ENCODE data around the gene HCAR3.

HCAR3 gene

GRCh38 chr12:122668268-122668667 lies 48.3 kb downstream of the HCAR3 start:
- no peak overlapping the region for H3K4me3 ChIP-seq (ENCODE audit: low read depth, low read length)

GRCh38 chr12:122665759-122666158 lies 50.9 kb downstream of the HCAR3 start:
- no peak overlapping the region for H3K4me3 ChIP-seq (ENCODE audit: low read depth, low read length)
- TF ChIP-seq, protein P1, sequence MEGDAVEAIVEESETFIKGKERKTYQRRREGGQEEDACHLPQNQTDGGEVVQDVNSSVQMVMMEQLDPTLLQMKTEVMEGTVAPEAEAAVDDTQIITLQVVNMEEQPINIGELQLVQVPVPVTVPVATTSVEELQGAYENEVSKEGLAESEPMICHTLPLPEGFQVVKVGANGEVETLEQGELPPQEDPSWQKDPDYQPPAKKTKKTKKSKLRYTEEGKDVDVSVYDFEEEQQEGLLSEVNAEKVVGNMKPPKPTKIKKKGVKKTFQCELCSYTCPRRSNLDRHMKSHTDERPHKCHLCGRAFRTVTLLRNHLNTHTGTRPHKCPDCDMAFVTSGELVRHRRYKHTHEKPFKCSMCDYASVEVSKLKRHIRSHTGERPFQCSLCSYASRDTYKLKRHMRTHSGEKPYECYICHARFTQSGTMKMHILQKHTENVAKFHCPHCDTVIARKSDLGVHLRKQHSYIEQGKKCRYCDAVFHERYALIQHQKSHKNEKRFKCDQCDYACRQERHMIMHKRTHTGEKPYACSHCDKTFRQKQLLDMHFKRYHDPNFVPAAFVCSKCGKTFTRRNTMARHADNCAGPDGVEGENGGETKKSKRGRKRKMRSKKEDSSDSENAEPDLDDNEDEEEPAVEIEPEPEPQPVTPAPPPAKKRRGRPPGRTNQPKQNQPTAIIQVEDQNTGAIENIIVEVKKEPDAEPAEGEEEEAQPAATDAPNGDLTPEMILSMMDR (IDR thresholded peaks at IDR 0.05; ENCODE audit: low read depth, low read length) = no peak

More at GRCh38 chr12:122668268-122668667, 48.3 kb downstream of the HCAR3 start:
- TF ChIP-seq, protein P1 (IDR thresholded peaks at IDR 0.05; ENCODE audit: low read depth, low read length) = no peak

- TF ChIP-seq, protein P1 (IDR thresholded peaks at IDR 0.05; ENCODE audit: low read depth, low read length) = no peak
- H3K4me3 ChIP-seq (ENCODE audit: low read depth, low read length) = no peak overlapping the region
Measured at GRCh38 chr12:122665349-122665748, 51.3 kb downstream of the HCAR3 start.
